GM20431 (cell line): ENCODE measurements around the gene CYB5R2.

Source experiments
- in situ Hi-C: fragments of 300-500 bp; cut with MseI, MboI; formaldehyde crosslinking; loops from one replicate; pipeline ENCODE4 v1.15.0; 2020; ENCODE audit warnings: low sequenced_read_pairs; ENCODE audit not compliant: unreplicated experiment

Gene CYB5R2

DNA sequence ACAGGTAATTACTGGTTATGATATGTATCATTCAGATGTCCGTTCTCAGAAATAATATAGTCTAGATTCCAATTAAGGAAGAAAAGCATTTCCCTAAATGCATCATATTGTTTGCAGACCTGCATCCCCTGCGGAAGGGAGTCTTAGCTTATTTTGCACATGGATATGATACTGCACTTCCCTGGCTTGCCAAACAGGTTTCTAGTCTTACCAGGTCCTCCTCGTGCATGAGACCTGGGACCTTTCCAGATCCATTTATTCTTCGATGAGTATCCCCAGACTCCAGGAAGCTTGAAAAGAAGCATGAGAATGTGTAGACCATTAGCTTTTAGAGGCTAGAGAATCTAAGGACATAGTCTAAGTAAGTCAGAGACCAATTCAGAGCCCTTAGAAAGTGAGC, 30.6 kb downstream of the CYB5R2 start:
- in situ Hi-C loops = no loop called here

DNA sequence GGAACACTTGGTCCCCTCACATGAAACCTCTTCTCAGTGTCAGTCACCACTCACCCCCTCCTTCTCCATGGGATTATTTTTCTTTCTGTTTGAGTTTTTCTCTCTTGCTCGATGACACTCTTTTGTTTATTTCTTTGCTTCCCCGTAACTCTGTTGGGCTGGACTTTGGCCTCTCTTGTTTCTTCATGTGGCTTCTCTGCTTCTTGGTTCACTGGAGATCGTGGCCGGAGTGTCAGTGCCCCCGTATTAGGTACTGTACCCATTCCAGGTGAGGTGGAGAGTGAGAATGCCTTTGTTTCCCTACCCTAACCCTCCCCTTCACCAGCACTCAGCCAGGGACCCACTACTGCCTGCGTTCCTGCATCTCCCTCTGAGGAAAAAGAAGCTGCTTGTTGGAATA, 32.5 kb downstream of the CYB5R2 start:
- in situ Hi-C loops = no loop called here

DNA sequence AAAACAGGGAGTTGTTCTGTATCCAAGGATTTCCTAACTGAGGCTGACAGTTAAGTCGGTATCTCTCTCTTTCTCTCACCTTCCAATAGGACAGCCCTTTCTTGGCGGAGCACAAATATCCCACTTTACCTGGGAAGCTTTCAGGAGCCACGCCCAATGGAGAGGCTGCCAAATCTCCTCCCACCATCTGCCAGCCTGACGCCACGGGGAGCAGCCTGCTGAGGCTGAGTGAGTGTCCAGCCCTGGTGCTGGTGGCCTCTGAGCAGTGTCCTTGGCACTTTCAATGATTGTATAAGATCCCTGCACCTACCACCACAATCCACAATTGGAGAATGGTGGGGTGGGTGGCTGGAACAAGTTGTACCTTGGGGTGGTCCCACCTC, 33.7 kb downstream of the CYB5R2 start:
- in situ Hi-C loops = no loop called here

DNA sequence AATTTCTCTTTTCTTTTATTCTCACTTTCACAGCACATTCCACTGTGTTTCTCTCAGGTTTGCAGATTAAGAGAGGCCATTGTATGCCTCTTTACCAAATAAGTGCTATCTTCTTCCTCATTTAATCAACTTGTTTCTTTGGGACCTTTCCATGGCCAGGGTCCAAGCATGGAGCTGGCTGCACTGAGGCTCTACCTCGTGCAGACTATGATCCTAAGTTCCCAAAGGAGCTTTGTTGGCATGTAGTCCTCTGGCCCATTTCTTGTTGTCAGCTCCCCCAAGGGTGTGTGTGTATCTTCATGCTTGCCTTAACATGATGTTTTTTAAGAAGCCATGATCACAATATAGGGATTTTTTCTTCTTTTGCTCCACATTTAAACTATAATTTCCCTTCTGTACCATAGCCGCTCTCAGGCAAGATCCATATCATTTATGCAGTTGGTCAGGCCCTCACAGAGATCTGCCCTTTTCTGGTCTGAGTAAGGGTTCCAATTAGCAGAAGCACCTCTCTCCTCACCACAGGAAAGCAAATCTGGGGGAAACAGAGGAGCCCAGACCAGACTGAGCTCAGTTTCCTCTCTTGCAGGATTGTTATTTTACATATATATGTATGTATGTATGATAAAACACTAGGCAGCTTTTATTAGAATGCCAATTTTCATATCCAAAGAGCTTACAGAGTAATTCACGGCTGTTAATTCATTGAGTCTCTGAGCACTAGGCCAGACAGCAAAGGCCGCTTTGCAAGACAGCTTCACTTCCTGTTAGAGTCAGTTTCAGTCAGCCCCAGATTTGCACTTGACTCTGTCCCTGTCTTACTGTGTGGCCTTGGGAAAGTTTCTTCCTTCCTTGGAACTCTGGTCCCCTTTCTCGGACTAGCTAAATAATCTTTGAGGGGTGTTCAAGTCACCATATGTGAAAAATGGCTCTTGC, 34.3 kb downstream of the CYB5R2 start:
- in situ Hi-C loops = no loop called here

DNA sequence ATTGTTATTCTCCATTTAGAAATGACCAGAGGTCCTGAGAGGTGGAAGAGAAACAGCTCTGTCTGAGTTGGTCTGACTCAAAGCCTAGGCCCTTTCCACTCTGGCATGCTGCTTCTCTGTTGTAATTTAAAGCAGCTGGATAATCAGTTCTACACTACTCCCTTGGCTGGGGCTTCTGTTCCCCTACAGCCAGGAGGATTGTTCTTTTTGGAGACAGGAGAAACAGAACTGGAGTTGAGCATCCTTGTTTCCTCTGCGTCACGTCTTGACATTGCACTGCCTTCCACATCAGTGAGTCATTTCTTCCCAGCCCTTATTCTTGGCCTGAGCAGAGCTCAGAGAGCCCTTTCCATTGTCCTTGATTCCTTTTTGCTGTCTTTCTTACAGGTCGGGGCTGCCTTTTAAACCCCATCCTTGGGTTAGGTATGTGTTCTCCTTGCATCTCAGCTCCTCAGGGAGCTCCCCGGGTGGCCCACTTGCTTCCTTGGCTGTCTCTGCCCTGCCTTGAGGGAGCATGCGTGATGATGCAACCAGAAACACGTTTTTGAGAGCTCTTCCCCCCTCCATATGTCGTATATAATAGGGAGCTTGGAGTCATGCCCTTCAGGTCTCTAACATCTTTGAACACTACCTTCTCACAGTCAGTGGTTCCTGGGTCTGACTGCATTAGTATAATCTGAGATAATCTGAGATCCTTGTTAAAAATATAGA, 35.7 kb downstream of the CYB5R2 start:
- in situ Hi-C loops = no loop called here

DNA sequence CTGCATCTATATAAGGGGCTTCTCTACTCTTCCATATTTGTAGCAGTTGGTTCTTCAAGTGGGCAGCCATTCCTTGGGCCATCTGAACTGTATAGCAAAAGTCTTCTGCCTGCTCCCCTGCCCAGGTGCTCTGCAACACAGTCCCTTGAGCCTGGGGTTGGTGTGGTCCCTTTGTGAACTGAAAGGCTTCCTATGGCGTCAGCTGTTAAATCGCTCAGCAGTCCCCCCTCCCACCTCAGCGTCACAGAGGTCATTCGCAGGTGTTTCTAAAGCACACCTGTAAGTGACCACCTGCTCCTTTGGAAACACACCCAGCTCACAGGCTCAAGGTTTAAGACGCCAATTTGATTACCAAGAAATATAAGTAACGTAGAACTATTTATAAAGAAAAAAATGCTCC, 37.0 kb downstream of the CYB5R2 start:
- in situ Hi-C loops = no loop called here

DNA sequence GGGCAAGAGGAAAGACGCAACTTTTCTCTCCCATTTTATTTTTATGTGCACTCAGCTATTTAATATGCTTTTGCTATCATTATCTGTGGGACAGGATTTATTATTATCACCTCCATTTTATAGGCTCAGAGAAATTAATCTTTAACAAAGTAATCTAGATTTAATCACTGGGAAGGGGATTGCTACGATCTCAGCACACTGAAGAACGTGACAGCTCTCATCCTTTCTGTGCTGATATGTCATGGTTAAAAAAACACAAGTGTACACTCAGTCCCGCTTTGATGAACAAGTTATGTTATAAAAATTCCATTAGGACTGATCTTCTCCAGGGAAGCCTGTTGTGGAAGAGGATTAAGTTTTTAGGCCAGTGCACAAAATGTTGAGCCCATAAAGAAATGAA, 37.6 kb downstream of the CYB5R2 start:
- in situ Hi-C loops = no loop called here

DNA sequence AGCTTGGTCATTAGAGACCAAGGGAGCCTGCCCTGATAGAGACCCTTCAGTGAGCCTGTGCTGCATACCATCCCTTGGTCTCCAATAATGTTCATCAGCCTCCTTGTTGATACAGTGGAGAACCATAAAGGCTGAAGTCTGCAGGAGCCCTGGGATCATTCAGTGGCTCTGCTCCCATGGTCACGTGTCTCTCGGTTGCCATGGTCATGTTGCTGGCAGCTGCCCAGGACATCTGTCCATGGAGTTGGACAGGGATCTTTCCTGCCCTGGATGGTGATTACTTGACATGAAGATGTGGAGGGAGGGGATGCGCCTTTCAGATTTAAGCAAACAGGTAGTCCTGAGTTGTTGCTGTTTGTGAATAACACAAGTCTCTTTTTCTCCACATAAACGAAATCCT, 38.2 kb downstream of the CYB5R2 start:
- in situ Hi-C loops = no loop called here

DNA sequence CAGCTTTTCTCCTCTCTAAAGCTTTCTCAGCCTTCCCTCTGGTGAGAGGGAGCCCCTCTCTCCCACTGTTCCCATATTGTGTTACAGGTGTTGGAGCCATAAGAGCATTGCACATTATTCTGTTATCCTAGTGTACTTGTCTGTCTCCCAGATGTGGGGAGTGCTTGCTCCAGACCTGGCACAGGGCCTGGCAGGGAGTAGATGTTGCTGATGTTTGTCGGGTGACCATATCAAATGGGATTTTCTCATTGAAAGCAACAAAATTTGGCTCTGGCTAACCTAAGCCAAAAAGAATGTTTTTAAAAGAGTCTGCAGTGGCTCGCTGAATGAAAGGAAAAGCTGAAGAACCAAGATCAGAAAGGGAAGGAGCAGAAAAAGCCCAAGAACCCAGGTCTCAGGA, 41.1 kb downstream of the CYB5R2 start:
- in situ Hi-C loops = no loop called here

DNA sequence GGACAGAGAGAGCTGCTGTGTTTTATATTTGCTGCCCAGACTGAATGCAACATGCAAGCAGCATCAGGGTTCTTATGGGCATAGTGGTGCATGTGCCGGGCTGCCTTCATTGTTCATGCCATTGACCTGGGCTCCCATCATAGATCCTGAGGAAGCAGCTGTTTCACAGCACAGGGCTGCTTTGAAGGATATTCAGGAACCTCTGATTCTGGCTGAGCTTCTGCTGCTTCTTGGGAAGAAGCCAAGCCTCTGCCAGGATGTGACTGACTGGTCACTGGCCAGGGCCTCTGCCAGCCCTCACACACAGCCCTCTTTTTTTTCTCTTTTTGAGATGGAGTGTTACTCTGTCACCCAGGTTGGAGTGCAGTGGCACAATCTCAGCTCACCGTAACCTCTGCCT, 43.3 kb downstream of the CYB5R2 start:
- in situ Hi-C loops = no loop called here

DNA sequence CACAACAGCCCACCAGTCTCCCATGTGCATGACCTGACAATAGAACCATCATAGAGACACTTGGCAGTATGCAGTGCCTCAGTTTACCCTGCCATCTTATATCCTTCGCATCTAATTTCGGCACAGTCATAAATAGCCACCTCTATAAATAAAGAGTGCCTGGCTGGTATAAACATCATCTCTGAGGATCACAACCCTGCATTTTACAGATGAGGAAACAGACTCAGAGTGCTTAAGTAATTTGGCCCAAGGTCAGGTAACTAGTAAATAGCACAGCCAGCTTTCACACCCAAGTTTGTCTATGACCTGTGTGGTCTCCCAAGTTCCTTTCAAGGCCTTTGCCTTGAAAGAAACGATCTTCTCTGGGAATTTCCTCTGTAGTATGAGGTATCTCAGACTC, 44.6 kb downstream of the CYB5R2 start:
- in situ Hi-C loops = no loop called here

DNA sequence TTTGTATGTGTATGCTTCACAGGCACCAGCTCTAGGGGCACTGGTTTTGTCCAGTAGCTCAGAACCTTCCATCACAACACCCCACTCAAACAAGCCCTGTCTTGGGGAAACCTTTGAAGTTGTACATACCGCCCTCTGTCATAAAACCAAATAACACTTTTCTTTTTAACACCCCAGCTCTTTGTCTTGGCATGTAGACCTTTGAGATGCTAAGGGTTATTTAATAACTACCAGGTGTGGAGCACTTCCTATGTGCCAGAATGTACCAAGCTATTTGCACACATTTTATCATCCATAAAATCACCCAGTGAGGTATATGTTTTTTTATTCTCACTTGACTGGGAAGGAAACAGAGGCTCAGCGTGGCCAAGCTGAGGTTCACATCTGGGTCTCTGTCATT, 50.6 kb downstream of the CYB5R2 start:
- in situ Hi-C loops = no loop called here

DNA sequence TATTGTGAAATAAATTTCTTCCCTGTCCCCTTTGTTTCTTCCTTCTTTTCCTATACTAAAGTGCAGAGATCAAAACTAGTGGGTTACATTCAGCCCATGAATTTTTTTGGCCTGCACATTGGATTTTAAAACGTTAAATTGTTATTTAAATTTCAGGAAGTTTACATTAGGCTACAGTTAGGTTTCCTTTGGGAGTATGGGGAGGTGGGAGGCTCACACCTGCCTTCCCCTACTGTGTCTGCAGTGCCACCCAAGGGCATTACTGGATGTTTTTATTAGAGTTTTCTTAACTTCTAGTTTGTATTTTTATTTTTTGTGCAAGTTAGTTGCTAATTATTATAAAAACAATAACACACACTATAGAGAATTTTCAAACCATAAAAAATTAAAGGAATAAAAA, 51.7 kb downstream of the CYB5R2 start:
- in situ Hi-C loops = no loop called here

DNA sequence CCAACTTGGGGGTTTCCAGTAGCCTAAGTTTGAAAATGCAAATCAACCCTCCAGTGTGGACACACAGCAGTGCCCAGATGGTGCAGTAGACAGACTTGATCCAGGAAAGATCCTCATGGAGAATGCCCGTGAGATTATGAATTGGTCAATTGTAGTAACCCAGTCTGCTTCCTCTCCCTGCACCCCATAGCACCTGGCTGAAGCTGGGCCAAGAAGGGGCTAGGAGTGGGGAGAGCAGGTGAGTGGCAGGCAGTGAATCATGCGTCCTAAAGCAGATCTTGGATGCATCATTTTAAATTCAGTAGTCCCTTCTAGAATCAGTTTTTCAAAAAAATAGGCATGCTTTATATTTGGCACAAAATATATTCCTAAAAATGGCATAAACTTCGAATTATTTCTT, 52.2 kb downstream of the CYB5R2 start:
- in situ Hi-C loops = no loop called here

DNA sequence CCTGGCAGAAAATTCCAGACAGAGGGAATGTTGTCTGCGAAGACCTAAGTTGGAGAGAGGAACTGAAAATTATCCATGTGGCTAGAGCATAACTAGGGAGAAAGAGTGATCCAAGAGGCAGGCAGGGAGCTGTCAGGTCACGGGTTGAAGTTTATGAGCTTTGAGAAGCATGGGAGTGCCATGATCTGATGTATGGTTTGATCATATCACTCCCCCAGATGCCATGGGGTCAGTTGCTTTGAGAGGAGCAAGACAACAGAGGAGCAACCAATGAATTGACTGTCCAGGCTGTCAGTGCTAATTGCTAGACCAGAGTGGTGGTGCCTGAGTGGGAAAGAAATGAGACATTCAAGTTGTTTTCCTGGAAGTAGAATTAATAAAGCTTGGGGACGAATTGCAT, 54.0 kb downstream of the CYB5R2 start:
- in situ Hi-C loops = no loop called here

DNA sequence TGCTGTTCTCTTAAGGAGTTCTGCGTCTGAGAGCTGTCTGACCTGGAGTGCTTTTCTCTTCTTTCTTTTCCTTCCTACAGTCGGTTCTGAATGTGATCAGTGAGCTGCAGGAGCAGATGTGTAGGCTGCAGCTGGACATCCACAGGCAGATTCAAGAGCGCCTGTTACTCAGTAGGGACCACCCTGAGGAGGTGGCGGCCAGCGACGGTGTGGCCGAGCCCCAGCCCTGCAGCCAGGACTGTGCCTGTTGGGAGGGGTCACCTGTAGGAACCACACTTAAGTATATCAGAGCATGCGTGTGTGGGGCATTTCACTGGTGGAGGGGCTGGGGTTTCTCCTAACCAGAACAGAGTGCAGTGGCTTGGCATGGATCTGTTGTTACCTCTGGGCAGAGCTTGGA, 56.3 kb downstream of the CYB5R2 start:
- in situ Hi-C loops = no loop called here
